SK-N-DZ (cell line): ENCODE data around the gene EID3. TPM values are rescaled to one million over a fixed set of nuclear protein-coding genes. Genes with fewer than 3 reads are reported as not detected.
"Not testable (repeated sequence)": the region's sequence is repeated elsewhere in the genome, so short reads cannot be mapped to it uniquely, and the experiment has no call there.

ENCODE experiments used
- DNase-seq: peaks from one replicate; pipeline ENCODE4 v3.0.0-alpha.2; 2015; ENCODE audit warnings: low spot score
- polyA plus RNA-seq, 2 experiments: library from polyadenylated mRNA; depleted of rRNA; stranded (reverse); fragments of >200 nt; gene quantifications; 2 replicates each; pipeline ENCODE4 v1.2.3, GENCODE V29; 2014

The EID3 gene
- 0.41 TPM in 1 of 2 replicates, not detected in the other for polyA plus RNA-seq (2014; cell fraction: cytosol; rRNA removed)
- 0.52 and 1.5 TPM in 2 replicates for polyA plus RNA-seq (2014; cell fraction: nucleus; rRNA removed)

DNA sequence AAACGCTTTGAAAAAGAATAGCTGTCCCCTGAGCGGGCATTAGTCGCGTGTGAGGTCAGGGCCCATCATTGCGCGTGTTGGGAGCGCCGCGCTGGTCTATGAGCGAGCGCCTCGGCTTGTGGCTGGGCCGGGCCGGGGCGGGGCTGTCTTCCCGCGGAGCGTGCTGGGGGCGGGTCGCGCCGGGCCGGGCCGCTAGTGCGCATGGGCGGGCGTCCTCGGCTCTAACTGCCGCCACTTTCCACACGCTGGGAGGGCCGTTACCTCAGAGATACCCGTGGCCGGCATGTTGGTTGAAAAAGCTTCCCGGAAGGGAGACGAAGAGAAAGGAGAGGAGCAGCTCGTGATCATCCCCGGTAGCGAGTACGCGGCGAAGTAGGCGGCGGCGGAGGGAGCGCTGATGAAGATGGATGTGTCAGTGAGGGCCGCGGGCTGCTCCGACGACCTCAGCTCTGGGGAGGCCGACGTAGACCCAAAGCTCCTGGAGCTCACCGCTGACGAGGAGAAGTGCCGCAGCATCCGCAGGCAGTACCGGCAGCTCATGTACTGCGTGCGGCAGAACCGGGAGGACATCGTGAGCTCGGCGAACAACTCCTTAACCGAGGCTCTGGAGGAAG is at the start of gene EID3:
Gene EID3, plus strand, starts transcription at position 202 of the 614 bp plus-strand sequence. Its CDS starts 196 bp downstream, at position 398.
- DNase-seq, result no peak

DNA sequence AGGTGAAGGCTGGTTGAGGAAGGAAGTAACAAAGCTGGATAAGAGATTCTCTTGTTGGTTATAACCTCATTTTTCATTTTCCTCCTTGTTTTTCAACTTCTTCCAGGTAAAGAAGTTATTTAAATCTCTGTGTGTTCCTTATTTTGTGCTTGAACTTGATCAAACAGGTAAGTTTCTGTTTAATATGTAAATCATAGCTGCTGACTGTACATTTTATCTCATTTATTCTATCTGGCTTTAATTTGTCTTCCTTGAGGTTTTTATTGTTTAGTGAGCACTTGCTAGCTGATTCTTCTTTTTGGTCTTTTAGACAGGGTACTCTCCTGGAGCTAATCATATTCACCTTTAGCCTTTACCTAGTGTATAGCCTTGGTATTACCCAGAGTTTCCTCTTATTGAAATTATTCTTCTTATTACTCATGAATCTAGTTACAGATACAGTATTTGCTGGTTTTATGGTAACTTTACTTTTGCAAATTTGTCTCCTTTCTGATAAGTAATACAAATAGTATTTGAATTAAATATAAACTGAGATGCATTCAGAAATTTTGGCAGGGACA is 45.5 kb upstream of the EID3 start:
- no peak for DNase-seq

DNA sequence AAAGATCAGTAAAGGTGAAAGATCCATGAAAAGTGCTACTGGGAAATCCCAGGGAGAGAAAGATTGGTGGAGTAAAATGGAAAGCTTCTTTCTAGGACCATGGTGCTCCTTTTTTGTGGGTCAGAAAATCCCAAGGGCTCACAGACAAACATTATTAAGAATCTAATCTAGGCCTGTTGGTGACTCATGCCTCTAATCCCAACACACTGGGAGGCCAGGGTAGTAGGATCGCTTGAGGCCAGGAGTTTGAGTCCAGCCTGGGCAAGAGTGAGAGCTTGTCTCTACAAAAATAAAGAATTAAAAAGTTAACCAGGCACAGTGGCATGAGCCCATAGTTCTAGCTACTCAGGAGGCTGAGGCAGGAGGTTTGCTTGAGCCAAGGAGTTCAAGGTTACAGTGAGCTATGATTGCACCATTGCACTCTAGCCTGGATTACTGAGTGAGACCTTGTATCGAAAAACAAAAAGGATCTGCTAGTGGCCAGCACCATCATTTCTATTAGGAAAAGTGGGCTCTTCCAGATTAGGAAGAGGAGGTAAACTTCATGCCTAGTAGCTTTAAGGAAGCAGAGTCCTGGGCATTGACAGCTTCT is 45.0 kb upstream of the EID3 start:
- no peak for DNase-seq

DNA sequence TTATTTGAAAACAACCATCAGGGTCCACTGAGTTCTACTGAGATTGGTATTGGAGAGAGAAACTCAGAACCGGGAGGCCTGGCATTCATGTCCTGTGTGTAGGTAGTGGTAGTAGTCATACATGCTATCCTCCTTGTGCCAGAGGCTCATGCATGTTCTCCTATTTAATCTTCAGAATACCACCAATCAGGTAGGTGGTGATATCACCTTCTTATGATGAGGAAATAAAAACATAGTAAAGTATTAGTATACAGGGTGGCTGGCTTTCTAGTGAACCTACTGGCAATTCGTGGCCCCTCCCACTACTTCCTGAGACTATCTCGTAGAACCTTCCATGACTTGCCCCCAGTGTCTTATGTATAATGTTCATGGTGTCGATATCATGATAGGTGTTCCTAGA is 40.5 kb upstream of the EID3 start:
- DNase-seq, result no peak

DNA sequence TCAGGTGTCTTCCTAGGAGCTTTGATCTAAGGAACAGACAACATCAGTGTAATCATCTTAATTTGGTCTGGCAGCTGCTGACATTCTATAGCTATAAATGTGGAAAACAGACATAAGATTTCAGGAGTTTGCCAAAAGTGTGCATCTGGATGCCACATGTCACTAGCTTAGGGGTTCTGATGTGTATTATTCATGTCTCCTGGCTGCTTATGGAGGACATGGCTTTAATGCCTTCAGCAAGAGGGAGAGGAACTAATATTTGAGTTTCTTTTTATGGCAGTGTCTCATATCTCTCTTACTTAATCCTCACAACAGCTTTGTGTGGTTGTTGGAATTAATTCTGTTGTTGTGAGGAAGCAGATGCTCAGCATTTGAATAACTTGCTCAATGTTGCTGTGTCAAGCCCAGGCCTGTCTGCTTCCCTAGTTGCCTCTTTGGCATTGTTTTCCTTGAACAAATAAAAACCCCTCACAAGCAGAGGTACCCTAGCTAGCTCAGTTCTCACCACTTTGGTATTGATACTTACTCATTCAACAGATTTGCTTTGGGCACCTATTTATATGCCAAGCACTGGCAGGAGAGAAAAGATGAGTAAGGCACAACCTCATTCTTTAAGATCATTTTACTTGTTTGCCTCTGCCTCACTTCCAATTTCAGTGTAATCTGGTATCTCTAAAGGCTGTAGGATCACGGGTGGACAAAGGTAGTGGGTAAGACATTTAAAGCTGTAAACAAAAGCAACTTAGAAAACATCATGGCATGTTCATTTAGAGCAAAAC is 39.8 kb upstream of the EID3 start:
- peak; percentile 57 for DNase-seq

DNA sequence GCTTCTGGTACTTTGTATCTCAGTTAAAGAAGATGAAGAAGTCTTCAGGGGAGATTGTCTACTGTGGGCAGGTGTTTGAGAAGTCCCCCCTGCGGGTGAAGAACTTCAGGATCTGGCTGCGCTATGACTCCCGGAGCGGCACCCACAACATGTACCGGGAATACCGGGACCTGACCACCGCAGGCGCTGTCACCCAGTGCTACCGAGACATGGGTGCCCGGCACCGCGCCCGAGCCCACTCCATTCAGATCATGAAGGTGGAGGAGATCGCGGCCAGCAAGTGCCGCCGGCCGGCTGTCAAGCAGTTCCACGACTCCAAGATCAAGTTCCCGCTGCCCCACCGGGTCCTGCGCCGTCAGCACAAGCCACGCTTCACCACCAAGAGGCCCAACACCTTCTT is 38.1 kb upstream of the EID3 start:
- DNase-seq, result not testable (repeated sequence)

DNA sequence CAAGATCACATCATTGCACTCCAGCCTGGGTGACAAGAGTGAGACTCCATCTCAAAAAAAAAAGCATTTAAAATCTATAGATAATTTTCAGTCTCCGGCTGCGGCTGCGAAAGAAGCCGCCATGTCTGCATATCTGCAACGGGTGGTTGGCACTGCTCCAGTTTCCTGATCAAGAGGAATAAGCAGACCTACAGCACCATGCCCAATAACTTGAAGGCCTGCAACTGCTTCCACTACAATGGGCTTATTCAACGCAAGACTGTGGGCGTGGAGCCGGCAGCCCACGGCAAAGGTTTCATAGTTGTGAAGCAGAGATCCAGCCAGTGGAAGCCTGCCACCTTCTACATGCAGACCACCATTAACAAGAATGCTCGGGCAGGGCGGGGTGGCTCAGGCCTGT is 30.6 kb upstream of the EID3 start:
- DNase-seq, result no peak

DNA sequence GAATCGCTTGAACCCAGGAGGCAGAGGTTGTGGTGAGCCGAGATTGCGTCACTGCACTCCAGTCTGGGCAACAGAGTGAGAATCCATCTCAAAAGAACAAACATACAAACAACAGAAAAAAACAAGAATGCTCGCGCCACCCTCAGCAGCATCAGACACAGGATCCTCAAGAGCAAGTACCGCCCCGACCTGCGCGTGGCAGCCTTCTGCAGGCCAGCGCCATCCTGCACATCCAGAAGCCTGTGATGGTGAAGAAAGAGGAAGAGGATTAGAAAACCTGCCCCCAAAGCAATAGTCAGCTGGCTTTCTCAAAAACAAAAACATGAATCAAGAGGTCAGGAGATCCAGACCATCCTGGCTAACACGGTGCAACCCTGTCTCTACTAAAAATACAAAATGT is 30.0 kb upstream of the EID3 start:
- DNase-seq, result no peak

DNA sequence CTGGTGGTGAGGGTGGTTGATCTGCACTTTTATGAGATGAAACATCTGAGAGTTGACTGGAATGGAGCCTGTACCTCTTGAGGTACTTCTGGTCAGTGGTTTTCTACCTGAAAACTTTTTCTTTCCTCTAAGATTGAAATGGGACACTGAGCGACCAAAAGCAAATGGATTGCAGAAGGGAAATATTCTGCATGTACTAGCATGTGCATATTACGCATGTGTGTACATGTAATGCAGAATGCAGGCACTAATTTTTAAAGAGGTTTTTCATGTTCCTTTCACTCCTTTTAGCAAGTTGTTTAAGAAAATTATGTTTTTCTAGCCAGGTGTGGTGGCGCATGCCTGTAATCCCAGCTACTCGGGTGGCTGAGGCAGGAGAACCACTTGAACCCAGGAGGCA is 28.7 kb upstream of the EID3 start:
- no peak for DNase-seq

DNA sequence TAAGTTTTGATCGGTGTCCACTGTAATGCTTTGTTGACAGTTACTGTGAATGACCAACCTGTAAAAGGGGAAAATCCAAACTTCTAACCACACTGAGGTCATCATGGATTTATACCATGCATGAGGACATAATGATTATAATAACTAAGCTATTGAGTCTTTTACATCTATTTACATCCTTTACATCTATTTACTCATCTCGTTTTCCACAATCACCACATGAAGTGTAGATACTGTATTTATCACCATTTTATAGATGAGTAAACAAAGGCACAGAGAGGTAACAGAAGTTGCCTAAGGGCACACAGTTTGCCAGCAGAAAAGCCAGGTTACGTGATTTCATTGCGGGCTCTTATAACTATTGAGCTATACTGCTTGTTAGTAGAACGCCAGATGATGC is 27.9 kb upstream of the EID3 start:
- no peak for DNase-seq

DNA sequence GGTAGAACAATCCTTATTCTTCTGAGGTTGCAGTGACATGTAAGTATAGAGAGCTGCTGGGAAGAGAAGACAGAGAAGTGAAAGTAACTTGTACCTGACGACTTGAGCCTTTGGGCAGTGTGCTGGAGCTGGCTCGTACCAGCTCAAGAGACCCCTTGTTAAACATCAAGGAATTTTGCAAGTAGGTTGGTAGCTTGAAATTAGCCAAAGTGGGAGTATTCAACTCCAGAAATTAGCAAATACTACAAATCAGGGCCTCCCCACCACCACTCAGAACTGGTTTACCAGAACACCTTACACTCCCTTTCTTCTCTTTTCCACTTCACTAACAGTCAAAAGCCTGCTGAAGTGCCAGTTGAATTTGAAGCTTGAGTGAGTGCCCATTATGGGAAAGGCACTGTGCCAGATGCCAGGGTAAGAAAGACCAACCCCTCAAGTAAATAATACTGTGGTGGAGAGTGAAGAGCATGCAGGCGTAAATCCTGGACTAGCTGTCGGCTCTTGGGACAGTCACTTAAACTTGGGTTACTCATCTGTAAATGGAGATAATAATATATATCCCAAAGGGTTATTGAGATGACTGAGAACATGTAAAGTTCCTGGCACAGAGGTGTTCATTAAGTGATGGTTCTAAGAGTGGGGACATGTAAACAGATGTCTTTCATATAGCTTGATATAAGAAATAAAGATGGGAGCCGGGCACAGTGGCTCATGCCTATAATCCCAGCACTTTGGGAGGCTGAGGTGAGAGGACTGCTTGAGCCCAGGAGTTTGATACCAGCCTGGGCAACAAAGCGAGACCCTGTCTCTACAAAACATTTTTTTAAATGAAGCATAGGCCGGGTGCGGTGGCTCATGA is 27.0 kb upstream of the EID3 start:
- DNase-seq, result no peak

DNA sequence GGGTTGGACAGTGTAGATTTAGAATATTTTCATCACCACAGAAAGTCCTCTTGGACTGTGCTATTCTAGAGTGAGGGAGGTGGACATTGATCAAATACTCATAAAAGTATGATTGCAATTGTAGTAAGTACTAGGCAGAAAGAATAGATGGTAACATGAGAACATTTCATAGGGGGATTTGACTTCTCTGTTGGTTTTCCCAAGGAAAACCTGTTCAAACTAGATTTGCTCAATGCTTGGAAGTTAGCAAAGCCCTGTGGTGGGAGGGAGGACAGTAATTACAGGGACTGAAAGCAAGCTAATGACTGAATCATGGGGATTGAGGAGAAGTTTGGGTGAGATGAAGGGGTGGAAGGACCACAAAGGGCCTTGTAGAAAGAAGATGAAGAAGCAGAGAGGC is 24.4 kb upstream of the EID3 start:
- no peak for DNase-seq

DNA sequence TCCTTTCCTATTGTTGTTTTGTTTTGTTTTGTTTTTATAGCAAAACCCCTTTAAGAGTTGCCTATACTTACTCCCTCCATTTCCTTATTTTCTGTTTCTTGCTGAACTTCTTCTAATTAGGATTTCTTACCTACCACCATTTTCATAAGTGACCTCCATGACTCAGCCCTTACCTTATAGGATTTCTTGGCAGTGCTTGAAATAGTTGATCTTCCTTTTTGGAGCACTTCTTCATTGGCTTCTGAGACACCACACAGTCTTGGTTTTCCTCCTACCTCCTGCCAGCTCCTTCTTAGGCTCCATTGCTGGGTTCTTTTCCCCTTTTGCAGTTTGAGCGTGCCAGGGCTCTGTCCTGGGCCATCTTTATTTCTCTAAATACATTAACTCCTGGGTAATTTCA is 23.4 kb upstream of the EID3 start:
- no peak for DNase-seq

DNA sequence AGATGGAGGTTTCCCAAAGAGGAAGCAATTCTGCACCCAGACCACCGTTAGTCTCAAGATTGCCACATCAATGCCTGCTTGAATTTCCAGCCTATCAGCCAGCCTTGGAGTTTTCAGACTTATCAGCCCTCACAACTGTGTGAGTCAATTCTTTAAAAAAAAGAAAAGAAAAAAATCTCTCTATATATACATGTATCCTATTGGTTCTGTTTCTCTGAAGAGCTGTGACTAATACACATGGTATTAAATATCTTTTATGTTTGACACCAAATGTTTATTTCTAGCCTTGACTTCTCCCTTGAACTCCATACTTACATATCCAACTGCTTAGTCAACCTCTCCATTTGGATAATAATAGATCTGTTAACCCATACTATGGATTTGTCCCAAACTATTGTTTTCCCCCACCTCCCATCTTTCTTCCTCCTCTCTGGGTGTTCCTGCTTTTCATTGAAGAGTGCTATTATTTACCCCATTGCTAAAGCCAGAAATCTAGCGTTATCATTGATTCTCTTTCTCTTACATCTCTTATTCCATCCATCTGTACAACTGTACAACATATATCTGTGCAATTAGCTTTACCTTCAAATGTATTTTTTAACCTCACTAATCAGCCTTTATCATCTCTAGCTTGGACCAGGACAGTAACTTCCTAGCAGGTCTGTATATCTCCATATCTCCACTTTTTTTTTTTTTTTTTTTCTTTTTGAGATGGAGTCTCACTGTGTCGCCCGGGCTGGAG is 22.7 kb upstream of the EID3 start:
- no peak for DNase-seq

DNA sequence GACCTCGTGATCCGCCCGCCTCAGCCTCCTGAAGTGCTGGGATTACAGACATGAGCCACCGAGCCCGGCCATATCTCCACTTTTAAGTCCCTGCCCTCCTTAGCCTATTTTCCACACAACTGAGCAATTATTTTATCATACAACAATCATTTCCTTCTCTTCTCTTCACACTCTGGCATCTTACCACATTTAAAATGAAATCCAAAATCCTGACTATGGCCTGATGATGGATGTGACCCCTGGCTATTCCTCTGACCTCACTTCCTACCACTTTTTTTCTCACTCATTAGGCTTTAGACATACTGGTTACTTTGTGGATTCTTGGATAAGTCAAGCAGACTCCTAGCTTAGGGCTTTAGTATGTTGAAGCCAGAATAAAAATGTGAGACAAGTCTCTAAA is 21.9 kb upstream of the EID3 start:
- no peak for DNase-seq

DNA sequence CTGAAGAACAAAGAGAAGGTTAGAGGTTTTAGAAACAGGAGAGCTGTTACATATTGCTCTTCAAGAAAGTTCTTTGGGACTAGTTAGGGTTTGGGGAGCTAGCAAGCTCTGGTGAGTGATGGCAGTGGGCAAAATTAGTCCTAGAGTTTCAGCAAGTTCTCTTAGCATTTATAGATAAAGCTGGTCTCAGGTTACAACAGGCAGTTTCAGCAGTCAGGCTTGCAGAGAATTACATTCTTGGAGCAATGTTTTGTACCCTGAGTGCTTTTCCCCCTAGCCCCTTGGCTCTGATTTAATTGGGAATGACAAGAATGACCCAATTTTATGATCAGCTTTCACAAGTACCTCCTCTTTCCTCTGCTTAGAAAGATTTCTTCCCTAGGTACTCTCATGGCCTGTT is 21.4 kb upstream of the EID3 start:
- DNase-seq, result peak; percentile 56

DNA sequence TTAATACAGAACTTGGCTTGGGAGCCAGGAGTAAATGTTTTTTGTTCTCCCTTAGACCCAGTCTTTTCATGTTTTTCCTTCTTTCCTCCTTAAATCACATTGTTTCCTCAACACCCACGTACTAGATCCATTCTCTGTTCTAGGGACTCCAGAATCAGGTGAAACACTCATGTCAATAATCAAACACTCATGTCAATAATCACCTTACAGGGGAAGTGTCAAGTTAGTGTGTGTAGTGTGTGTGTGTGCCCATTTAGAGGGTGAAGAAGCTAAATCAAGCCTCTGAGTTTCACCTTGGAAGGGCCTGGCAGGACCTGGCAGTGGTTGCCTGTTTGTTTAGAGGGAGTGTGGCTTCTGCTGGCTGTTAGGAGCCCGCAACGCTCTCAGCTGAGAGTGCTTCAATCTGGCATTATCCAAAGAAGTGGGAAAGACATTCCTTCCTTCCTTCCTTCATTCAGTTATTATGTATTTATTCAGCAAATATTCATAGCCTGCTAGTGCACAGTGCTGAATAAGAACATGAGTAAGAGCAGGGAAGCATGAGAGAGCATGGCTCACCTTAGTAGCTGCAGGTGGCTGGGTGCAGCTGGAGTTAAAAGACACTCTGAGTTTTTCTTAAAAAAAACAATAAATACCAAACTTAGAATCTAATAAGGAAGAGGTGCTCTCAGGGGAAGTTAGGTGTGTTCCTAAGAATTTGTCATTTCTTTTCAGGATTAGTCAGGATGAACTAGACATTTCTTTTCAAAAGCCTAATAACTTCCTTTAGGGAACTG is 17.6 kb upstream of the EID3 start:
- no peak for DNase-seq

DNA sequence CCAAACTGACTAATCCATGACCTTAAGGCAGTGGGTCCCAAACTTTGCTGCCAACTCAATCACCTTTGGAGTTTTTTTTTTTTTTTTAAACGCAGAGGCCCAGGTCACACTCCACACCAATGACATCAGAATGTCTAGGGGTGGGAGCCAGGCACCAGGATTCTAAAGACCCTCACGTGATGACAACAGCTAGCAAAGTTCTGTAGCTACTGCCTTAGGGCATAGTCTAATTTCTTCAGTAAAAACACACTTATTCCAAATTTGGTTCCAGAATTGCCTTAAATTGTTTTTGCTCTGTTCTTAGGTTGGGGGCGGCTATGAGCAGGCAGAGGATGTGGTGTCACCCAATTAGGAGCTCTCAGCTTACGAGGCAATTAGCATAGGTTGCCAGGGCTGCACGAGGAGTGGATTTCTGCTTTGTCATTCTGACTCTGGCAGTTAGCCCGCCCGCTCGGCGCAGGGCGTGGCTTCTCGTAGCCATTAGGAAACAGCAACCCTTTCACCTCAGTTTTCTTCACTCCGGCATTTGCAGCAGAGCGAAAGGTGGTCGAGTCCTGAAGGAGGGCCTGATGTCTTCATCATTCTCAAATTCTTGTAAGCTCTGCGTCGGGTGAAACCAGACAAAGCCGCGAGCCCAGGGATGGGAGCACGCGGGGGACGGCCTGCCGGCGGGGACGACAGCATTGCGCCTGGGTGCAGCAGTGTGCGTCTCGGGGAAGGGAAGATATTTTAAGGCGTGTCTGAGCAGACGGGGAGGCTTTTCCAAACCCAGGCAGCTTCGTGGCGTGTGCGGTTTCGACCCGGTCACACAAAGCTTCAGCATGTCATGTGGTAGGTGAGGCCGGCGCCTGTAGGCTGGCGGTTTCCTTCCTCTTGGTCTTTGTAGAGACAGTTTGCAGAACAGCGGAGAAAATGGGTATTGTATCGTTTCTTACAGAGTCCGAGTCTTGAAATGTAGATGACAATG is 16.7 kb upstream of the EID3 start:
- DNase-seq, result peak; percentile 96
